ENCODE data around the gene NUP210L.

The NUP210L gene

GRCh38 chr1:154154534-154155191 lies at the start of gene NUP210L:
NUP210L (minus strand) TSS chr1:154155073.
- DNase-seq: no peak

GRCh38 chr1:154199563-154199879 lies 44.6 kb upstream of the NUP210L start:
- no peak for DNase-seq

DNA sequence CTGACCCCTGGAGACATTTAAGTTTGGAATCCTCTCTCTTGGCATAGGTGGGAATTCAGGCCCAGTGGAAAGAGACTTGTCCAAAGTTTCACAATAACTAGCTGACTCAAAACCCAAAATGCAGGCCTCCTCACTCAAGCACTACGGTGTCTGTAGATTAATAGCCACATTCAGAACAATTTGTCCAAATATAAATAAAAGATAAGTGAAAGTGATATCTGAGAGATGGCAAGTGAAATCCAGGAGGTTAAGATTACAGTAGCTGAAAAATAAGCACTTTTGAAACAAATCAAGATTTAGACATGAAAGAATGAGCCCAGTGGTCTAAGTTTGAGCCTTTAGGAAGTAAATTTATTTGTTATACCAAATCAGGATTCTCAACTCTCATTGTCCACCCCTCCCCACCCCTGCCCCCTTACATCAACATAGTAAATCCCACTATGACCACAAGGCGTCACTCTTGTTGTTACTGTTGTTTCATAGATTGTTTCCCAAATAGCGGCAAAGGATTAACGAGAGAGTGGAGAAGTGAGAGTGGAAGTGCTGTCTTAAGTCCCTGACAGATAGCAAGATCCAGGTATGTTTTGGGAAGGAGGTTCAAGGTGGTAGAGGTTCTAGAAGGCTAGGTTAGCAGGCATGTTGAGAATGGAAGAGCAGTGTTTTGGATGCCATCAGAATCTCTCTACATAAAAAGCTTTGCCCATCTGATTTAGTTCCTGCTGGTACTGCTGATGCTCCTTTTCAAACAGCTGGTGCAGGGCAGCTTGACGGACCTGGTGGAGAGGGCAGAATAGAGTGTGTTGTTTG lies 44.1 kb upstream of the NUP210L start:
- DNase-seq: peak; percentile 33

DNA sequence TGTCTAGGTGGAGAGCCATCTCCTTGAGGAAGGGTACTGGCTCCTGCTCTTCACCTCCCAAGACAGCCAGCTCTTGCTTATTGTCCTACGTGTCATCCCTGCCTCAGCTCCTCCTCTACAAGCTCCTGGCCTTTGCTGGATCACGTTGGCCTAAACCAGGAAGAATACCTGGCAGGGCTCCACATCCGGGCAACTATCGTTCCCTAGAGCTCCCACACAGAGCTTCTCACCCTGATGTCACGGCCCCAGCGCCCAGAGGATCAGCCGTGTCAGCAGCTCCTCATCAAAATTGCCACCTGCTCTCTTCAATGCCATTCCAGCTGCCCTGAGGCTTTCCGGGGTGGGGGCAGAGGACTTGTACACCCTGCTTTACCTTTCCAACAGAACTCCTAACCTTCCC lies 38.9 kb upstream of the NUP210L start:
- DNase-seq: no peak

GRCh38 chr1:154192476-154192875 lies 37.6 kb upstream of the NUP210L start:
- no peak for DNase-seq

- no peak for DNase-seq
Observed at GRCh38 chr1:154191990-154192461, 37.2 kb upstream of the NUP210L start, which contains the start of gene TPM3. TPM3 (minus strand) TSS chr1:154192100; CDS start chr1:154192018, 82 bp downstream.

GRCh38 chr1:154190550-154190949 lies 35.7 kb upstream of the NUP210L start:
- no peak for DNase-seq

GRCh38 chr1:154186852-154187501 lies 32.1 kb upstream of the NUP210L start:
- no peak for DNase-seq

GRCh38 chr1:154186177-154186576 lies 31.3 kb upstream of the NUP210L start:
- DNase-seq: peak; percentile 93

- DNase-seq: peak; percentile 76
Observed at GRCh38 chr1:154183046-154183915, 28.4 kb upstream of the NUP210L start.

DNA sequence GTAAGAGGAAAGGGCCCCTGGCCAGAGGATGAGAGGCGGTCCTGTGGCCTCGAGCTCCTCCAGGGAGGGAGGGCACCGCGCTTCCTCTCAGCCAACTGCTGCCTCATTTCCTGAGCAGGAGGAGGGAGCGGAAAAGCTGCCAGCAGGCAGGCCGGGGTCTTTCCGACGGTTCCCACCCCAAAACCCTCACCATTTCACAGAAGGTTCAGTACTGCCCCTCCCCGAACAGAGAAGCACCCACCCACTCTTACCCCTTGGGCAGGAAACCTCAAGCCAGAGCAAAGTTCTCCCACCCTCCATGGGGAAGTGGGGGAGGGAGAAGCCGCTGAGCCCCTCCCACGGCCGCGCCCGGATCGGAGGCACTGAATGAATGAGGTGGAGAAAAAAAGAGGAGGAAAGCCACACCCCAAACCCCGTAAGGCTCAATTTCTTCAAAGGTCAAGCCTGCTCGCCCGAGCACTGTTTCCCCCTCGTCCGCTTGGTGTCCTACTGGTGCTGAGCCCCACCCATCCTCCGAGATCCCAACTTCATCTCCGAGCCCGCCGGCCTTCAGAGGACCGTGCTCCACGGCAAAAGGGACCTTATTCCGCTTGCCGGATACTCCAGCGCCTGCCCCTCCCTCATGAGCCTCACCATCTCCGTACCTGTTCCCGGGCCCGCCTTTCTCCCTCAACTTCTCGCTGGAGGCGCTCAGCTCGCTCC lies 27.6 kb upstream of the NUP210L start:
- DNase-seq: no peak

- DNase-seq: no peak
Observed at GRCh38 chr1:154181944-154182343, 27.1 kb upstream of the NUP210L start.

DNA sequence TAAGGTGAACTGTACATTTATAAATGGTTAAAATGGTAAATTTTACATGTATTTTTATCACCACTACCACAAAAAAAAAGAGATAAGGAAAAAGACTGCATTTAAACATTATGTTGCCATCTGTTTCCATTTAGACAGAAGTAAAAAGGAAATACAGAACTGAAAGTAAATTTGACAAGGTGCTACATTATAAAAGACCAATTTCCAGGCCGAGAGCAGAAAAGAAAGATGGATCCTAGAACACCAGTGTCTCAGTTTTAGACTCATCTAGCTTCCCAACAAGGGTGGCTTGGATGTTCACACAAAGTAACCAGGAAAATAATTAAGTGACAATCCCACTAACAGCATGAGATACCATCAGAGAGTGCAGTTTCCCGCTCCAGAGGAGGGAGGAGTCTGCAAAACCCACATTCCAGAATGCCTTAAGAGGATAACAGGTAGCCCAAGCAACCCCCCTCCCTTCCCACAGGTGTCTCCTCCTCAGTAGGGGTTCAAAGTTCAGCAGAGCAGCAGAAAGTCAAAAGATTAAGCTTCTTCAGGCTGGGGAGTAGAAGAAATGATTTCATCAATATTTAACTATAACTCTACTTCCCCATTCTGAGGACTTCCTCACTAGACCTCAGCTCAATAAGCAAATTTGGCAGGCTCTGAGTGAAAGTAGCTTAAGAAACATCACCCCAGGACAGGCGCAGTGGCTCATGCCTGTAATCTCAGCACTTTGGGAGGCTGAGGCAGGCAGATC lies 25.2 kb upstream of the NUP210L start:
- no peak for DNase-seq

GRCh38 chr1:154178911-154179811 lies 24.3 kb upstream of the NUP210L start:
- DNase-seq: peak; percentile 88

- no peak for DNase-seq
Observed at GRCh38 chr1:154178013-154178412, 23.1 kb upstream of the NUP210L start.

GRCh38 chr1:154176337-154176736 lies 21.5 kb upstream of the NUP210L start:
- DNase-seq: no peak

- DNase-seq: no peak
Observed at GRCh38 chr1:154174654-154175053, 19.8 kb upstream of the NUP210L start.

GRCh38 chr1:154171880-154172279 lies 17.0 kb upstream of the NUP210L start:
- DNase-seq: no peak

- no peak for DNase-seq
Observed at GRCh38 chr1:154171223-154171583, 16.3 kb upstream of the NUP210L start.

GRCh38 chr1:154170547-154171222 lies 15.8 kb upstream of the NUP210L start:
- peak; percentile 19 for DNase-seq
